Osteoblast (primary cell): ENCODE measurements around the gene AFF3. TPM values are rescaled to one million over a fixed set of nuclear protein-coding genes. Genes with fewer than 3 reads are reported as not detected.

ENCODE experiments used
- DNase-seq: peaks from one replicate; pipeline ENCODE4 v3.0.0; 2011; ENCODE audit warnings: low spot score, mixed read lengths; ENCODE audit not compliant: insufficient read length; ENCODE audit errors: missing footprints
- H2AFZ ChIP-seq: 2 replicates; pipeline ENCODE4 v1.6.0; 2011; ENCODE audit warnings: mild to moderate bottlenecking, low read length
- H3K27ac ChIP-seq: 2 replicates; pipeline ENCODE4 v1.5.1; 2011; ENCODE audit warnings: mild to moderate bottlenecking, low read depth, low read length, moderate library complexity
- H3K27me3 ChIP-seq: 2 replicates; pipeline ENCODE4 v1.6.0; 2012; ENCODE audit warnings: mild to moderate bottlenecking, control low read depth, inconsistent platforms, low read length, moderate library complexity; ENCODE audit not compliant: insufficient read depth
- H3K36me3 ChIP-seq: 2 replicates; pipeline ENCODE4 v1.5.1; 2011; ENCODE audit warnings: mild to moderate bottlenecking, low read length, control low read depth, moderate library complexity; ENCODE audit not compliant: insufficient read depth
- H3K4me1 ChIP-seq: 2 replicates; pipeline ENCODE4 v1.5.1; 2011; ENCODE audit warnings: mild to moderate bottlenecking, low read length, control low read depth, moderate library complexity; ENCODE audit not compliant: insufficient read depth
- H3K4me2 ChIP-seq: 2 replicates; pipeline ENCODE4 v1.6.0; 2011; ENCODE audit warnings: mild to moderate bottlenecking, low read length; ENCODE audit not compliant: insufficient read depth
- H3K4me3 ChIP-seq: fragments of 200-600 bp; sonication (generic); 3 replicates; pipeline ENCODE4 v1.5.1; 2012; ENCODE audit warnings: mild to moderate bottlenecking, low read length, inconsistent platforms; ENCODE audit not compliant: insufficient read depth
- H3K79me2 ChIP-seq: 2 replicates; pipeline ENCODE4 v1.6.0; 2012; ENCODE audit warnings: mild to moderate bottlenecking, low read length, control low read depth, inconsistent platforms; ENCODE audit not compliant: insufficient read depth
- H3K9me3 ChIP-seq: 2 replicates; pipeline ENCODE4 v1.5.1; 2011; ENCODE audit warnings: low read depth, low read length, control low read depth
- H4K20me1 ChIP-seq: 2 replicates; pipeline ENCODE4 v1.6.0; 2012; ENCODE audit warnings: mild to moderate bottlenecking, low read length, control low read depth; ENCODE audit not compliant: insufficient read depth
- total RNA-seq: library from RNA; depleted of rRNA; stranded (reverse); fragments of >200 nt; gene quantifications from 2 replicates; pipeline ENCODE4 v1.2.3, GENCODE V29; 2012
- TF ChIP-seq, protein P1 (sequence below): IDR thresholded peaks from 2 replicates; pipeline ENCODE4 v1.5.1; 2011; ENCODE audit warnings: mild to moderate bottlenecking, low read depth, low read length, moderate library complexity; ENCODE audit errors: extremely low read depth

AFF3 gene
- total RNA-seq, 1 donor: 4.3 TPM

DNA sequence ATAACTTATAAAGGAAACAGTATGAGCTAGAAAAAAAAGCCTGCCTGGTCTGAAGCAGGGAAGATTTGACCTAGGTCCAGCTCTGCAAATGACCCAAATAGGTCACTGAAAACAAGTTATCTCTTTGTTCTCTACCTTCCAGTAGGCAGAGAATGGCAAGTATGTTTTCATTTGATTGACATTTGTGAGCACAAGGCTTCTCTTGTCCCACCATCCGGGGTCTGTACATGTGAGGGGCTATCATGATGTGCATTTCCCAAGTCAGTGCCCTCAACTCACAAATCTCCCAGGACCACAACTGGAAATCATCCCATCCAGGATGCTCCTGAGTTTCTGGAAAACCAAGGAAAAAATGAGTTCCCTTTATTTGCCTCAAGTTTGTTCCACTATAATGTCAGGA lies 309.5 kb downstream of the AFF3 start:
- Histone ChIP-seq H3K4me1 (peaks cover 5% of the 10 kb centered on the region), H3K36me3 (no peaks in the 10 kb centered on the region), H4K20me1 (no peaks in the 10 kb centered on the region), H3K27me3 (no peaks in the 10 kb centered on the region), H3K79me2 (no peaks in the 10 kb centered on the region), H3K9me3 (no peaks in the 10 kb centered on the region), H2AFZ (no peak overlapping the region), H3K27ac (no peak overlapping the region), H3K4me2 (no peak overlapping the region), H3K4me3 (no peak overlapping the region)
- no peak for DNase-seq
- TF ChIP-seq, protein P1, sequence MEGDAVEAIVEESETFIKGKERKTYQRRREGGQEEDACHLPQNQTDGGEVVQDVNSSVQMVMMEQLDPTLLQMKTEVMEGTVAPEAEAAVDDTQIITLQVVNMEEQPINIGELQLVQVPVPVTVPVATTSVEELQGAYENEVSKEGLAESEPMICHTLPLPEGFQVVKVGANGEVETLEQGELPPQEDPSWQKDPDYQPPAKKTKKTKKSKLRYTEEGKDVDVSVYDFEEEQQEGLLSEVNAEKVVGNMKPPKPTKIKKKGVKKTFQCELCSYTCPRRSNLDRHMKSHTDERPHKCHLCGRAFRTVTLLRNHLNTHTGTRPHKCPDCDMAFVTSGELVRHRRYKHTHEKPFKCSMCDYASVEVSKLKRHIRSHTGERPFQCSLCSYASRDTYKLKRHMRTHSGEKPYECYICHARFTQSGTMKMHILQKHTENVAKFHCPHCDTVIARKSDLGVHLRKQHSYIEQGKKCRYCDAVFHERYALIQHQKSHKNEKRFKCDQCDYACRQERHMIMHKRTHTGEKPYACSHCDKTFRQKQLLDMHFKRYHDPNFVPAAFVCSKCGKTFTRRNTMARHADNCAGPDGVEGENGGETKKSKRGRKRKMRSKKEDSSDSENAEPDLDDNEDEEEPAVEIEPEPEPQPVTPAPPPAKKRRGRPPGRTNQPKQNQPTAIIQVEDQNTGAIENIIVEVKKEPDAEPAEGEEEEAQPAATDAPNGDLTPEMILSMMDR: no peak

- Histone ChIP-seq H3K4me1 (peaks cover 1% of the 10 kb centered on the region), H3K79me2 (no peaks in the 10 kb centered on the region)
- no peak for DNase-seq
These were observed 310.6 kb downstream of the AFF3 start for GRCh38 chr2:99831772-99832171.

DNA sequence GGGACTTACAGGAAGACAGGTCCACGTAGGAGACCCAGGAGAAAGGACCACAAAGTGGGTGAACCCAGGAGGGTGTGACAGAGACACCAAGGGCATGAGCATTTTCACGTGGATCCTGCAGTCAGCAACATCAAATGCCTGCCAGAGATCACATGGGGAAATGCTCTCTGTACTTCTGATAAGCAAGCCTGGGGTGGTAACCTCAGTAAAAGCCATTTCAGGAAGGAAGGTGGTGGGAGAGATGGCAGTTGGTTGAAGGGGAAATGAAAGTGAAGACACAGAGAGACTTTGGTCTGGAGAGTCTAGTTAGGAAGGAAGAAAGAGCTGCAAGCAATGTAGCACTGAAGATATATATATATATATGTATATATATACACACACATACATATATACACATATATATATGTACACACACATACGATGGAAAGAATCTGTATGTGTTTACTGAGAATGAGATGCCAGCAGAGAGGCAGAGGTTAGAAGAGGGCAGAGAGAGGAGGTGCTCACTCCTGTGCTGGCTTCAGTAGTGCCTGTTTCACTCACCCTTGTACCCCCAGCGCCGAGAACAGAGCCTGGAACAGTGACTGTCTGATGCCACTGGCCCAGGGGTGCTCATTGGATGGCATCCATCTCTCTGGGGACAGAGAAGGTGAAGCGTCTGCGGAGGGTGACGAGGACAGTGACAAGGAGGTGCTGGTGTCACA lies 314.9 kb downstream of the AFF3 start:
- H3K36me3 ChIP-seq: no peaks in the 10 kb centered on the region
- no peak overlapping the region for H3K4me3 ChIP-seq
- H3K27me3 ChIP-seq: no peaks in the 10 kb centered on the region
- no peak overlapping the region for H3K27ac ChIP-seq
- H4K20me1 ChIP-seq: no peaks in the 10 kb centered on the region
- DNase-seq: no peak
- H3K9me3 ChIP-seq: no peaks in the 10 kb centered on the region
- H2AFZ ChIP-seq: no peak overlapping the region
- no peak overlapping the region for H3K4me2 ChIP-seq
- H3K4me1 ChIP-seq: no peaks in the 10 kb centered on the region
- no peaks in the 10 kb centered on the region for H3K79me2 ChIP-seq
- TF ChIP-seq, protein P1: no peak

More at GRCh38 chr2:99831772-99832171, 310.6 kb downstream of the AFF3 start:
- H3K9me3 ChIP-seq: no peaks in the 10 kb centered on the region
- no peak overlapping the region for H3K4me3 ChIP-seq
- TF ChIP-seq, protein P1: no peak
- H3K27me3 ChIP-seq: no peaks in the 10 kb centered on the region
- H3K4me2 ChIP-seq: no peak overlapping the region
- no peaks in the 10 kb centered on the region for H3K36me3 ChIP-seq
- no peak overlapping the region for H3K27ac ChIP-seq
- no peaks in the 10 kb centered on the region for H4K20me1 ChIP-seq
- no peak overlapping the region for H2AFZ ChIP-seq

DNA sequence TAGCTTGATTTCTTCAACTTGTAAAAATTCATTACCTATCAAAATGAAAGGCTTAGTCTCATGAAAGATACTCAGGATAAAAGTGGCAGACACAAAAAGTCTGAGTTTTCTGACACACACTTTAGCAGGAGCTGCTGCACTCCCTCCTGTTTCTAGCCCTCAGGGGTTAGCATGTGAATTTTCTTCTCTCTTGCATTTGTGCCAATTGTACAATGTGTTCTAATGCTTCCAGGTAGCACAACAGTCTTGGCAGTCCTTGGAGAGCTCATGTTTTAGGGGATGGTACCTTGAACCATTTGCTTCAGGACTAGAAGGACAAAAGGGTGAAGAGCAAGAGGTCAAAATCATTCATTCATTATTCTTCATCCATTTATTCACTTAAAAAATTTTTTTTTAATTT lies 316.8 kb downstream of the AFF3 start:
- TF ChIP-seq, protein P1: no peak
- Histone ChIP-seq H4K20me1 (no peaks in the 10 kb centered on the region), H3K27me3 (no peaks in the 10 kb centered on the region), H3K27ac (no peak overlapping the region), H3K4me1 (peaks cover 6% of the 10 kb centered on the region), H3K4me3 (no peak overlapping the region), H3K9me3 (no peaks in the 10 kb centered on the region), H3K36me3 (no peaks in the 10 kb centered on the region), H3K79me2 (no peaks in the 10 kb centered on the region), H2AFZ (no peak overlapping the region), H3K4me2 (no peak overlapping the region)
- DNase-seq: no peak
